ENCODE data around the gene CCDC167. TPM values are rescaled to one million over a fixed set of nuclear protein-coding genes. Genes with fewer than 3 reads are reported as not detected.

Gene CCDC167
- total RNA-seq, 1 experiment from 2014 or later = 31.9 TPM

- Histone ChIP-seq H4K5ac (ENCODE audit: insufficient read length, low read depth, low read length) (no peak overlapping the region), H4K91ac (ENCODE audit: insufficient read length, low read depth, low read length) (no peak overlapping the region), H3K23me2 (ENCODE audit: insufficient read length, low read depth, low read length, poor library complexity, severe bottlenecking) (peaks cover 7% of the 10 kb centered on the region), H3K4me1 (ENCODE audit: insufficient read depth, low read length) (peaks cover 8% of the 10 kb centered on the region; the same call in 1 of the 2 replicates), H3K9me3 (ENCODE audit: control insufficient read depth, low read depth, low read length) (no peaks in the 10 kb centered on the region), H2BK5ac (ENCODE audit: insufficient read length, low read length) (no peak overlapping the region), H3K27ac (ENCODE audit: insufficient read length, low read depth, low read length) (no peak overlapping the region), H3K18ac (ENCODE audit: insufficient read length, low read depth, low read length) (no peak overlapping the region), H3T11ph (ENCODE audit: low read length) (no peak overlapping the region), H2BK12ac (ENCODE audit: insufficient read length, low read depth, low read length) (no peak overlapping the region), H3K79me1 (ENCODE audit: insufficient read depth, low read depth, low read length, poor library complexity, severe bottlenecking) (no peaks in the 10 kb centered on the region), H4K8ac (replicated peaks; ENCODE audit: insufficient read length, low read depth, low read length) (no peak overlapping the region), H3K4ac (ENCODE audit: low read depth, low read length) (no peak overlapping the region), H2AK5ac (ENCODE audit: insufficient read length, low read length) (no peak overlapping the region), H3K23ac (ENCODE audit: insufficient read length, low read depth, low read length) (no peak overlapping the region), H2BK20ac (ENCODE audit: low read depth, low read length, poor library complexity, severe bottlenecking) (no peak overlapping the region), H3K9ac (ENCODE audit: extremely low read depth, insufficient read length, low read length) (no peak overlapping the region), H4K20me1 (ENCODE audit: control insufficient read depth, insufficient read depth, insufficient read length) (no peaks in the 10 kb centered on the region), H2BK15ac (ENCODE audit: low read depth, low read length) (no peak overlapping the region), H3K4me2 (ENCODE audit: insufficient read depth, insufficient read length, low read length) (no peak overlapping the region), H2AFZ (ENCODE audit: low read length) (no peak overlapping the region), H3K79me2 (ENCODE audit: insufficient read depth, low read length) (no peaks in the 10 kb centered on the region), H3K27me3 (ENCODE audit: insufficient read depth, low read length) (no peaks in the 10 kb centered on the region; the same call in 1 of the 2 replicates), H3K56ac (ENCODE audit: insufficient read length, low read depth, low read length) (no peak overlapping the region), H2BK120ac (ENCODE audit: low read depth, low read length, poor library complexity, severe bottlenecking) (no peak overlapping the region), H3K14ac (ENCODE audit: insufficient read depth, low read length) (no peak overlapping the region)
- no CpG with 5 or more reads among the region's 11 CpGs for WGBS (ENCODE audit: extremely low coverage, insufficient read length, low lambda C conversion rate)
- no peaks in the 10 kb centered on the region; a peak in 2 of 5 replicates for H3K9me3 Mint-ChIP-seq
- H3K27me3 Mint-ChIP-seq (ENCODE audit: low read depth) = peaks cover 40% of the 10 kb centered on the region
- H3K36me3 Mint-ChIP-seq (ENCODE audit: insufficient read depth in 1 of 3, low read depth in 3 of 3) = no peaks in the 10 kb centered on the region; a peak in 1 of 7 replicates
- H3K4me3 Mint-ChIP-seq = no peak overlapping the region
- H3K4me1 Mint-ChIP-seq = peaks cover 46 to 53% of the 10 kb centered on the region in 2 experiments
- TF ChIP-seq CTCF (conservative IDR thresholded peaks at IDR 0.05) = no peak
- no peak for DNase-seq
- no peak overlapping the region for H3K27ac Mint-ChIP-seq
Observed at GRCh38 chr6:37517411-37517812, 17.7 kb upstream of the CCDC167 start.
